Left renal pelvis (tissue), 4 donors: ENCODE results near the gene FAM50A. TPM values are rescaled to one million over a fixed set of nuclear protein-coding genes. Genes with fewer than 3 reads are reported as not detected.
A peak's percentile ranks its signal among the peaks of the same experiment; 100 is the strongest.

Source experiments
- DNase-seq, 4 donors: peaks; one replicate each; pipeline ENCODE4 v3.0.0-alpha.2; 2013; ENCODE audit warnings: low read depth in 4 of 4, low spot score in 3 of 4
- polyA plus RNA-seq, 4 donors: library from polyadenylated mRNA; unstranded; fragments of 120-200 nt; gene quantifications; one replicate each; pipeline ENCODE4 v1.2.1, GENCODE V29; 2013; ENCODE audit not compliant: insufficient read length in 4 of 4

FAM50A gene
- polyA plus RNA-seq, 4 donors, result 44.1 to 52.3 (median 46.7) TPM

DNA sequence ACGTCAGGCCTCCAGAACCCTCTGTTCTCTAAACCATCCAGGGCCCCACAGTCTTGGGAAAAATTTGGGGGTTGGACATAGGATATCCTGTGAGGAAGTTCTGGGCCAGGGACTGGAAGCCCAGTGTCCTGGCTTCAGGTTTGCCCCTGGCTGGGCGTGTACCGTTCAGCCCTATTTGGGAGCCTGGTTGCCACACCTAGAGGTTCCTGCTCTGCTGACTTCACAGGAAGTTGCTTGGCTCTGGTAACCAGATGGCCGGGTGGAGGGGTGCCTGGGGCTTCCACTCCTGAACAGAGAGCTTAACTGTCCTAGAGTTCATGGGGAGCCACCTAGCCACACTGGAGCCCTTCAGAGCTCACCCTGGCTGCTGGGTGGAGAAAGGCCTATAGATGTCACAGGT lies 31.5 kb upstream of the FAM50A start:
- DNase-seq, result no peak

DNA sequence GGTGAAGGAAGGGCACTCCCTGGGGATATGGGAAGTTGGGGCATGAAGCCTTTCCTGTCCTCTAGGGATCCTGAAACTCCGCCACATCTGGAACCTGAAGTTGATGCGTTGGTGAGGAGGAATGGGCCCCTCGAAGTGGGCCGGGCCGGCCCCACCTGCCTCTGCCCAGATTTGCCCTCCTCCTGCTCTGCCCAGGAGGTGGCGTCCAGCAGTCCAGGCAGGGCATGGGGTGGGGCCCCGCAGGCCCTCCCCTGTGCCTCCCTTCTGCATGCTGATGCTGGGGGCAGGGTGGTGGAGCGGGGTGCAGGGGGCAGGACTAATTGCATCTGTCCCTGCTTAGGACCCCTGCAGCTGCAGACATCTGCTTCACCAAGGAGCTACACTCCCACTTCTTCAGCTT lies 30.8 kb upstream of the FAM50A start:
- no peak for DNase-seq

DNA sequence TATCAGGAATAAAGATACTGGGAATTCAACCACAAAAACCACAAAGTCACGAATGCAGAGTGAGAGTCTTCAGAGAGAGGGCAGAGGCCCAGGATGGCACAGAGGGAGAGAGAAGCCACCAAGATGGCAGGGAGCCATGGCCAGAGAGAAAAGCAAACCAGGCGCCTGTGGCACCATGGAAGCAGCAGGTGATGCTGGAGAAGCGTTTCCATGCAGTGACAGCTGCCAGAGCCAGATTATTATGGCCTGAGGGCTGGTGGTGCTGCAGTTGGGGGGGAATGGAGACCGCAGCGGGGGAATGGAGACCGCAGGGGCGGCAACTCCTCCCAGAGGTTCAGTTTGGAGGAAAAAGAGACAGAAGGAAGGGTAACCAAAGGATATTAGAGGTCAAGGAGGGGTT lies 26.8 kb upstream of the FAM50A start:
- DNase-seq, result no peak

DNA sequence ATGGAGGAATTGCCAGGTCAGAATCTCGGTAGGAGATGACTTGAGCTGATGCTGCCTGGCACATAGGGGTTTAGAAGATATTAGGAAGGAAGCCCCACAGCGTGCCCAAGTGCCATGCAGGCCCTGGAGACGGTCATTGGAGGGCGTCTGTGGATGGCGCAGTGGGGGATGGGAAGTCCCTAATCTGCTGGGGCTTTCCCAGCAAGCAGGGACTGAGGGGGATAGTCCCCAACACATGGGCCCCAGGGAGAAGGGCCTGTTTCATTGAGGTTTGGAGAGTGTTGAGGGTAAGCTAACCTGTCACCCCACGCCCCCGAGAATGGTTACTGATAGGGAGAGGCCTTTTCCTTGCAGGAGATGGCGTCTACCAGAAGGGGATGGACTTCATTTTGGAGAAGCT lies 24.8 kb upstream of the FAM50A start:
- DNase-seq, result no peak

DNA sequence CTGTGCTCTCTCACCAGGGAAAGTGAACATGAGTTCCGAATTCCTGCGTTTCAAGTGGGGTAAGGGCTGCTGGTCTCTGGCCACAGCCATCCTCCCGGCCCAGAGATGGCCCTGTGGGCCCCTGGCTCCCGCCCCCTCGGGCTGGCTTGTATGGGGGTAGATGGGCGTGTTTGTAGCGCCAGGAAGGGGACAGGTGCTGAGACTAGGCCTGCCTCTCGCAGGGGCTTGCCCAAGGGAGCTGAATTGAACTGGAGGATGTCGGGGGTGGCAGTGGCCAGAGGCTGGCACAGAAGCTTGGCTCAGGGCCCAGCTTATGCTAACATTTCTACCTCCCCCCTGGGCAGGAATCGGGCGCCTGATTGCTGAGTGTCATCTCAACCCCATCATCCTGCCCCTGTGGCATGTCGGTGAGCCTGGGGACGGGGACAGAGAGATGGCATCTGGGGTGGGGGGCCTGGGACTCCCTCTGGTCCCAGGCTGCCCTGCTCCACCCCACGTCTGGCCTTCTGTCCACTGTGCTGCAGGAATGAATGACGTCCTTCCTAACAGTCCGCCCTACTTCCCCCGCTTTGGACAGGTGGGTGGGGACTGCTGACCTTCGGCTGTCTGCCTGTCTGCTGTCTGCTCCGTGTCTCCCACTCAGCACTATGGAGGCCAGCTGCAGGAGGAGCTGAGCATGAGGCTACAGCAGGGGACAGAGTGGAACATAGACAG lies 24.1 kb upstream of the FAM50A start:
- no peak for DNase-seq

DNA sequence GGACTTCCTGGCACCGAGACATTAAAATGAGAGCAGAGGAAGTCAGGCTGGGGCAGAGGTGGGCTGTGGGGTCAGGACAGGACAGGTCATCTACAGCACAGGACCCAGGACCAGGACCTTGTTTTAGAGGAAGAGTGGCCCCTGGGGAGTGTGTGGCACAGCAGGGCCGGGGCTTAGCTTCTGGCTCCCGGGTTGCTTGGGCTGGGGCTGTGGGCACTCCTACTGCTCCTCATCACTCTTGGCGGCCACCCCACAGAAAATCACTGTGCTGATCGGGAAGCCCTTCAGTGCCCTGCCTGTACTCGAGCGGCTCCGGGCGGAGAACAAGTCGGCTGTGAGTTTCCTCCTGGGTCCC lies 23.6 kb upstream of the FAM50A start:
- DNase-seq, result no peak

DNA sequence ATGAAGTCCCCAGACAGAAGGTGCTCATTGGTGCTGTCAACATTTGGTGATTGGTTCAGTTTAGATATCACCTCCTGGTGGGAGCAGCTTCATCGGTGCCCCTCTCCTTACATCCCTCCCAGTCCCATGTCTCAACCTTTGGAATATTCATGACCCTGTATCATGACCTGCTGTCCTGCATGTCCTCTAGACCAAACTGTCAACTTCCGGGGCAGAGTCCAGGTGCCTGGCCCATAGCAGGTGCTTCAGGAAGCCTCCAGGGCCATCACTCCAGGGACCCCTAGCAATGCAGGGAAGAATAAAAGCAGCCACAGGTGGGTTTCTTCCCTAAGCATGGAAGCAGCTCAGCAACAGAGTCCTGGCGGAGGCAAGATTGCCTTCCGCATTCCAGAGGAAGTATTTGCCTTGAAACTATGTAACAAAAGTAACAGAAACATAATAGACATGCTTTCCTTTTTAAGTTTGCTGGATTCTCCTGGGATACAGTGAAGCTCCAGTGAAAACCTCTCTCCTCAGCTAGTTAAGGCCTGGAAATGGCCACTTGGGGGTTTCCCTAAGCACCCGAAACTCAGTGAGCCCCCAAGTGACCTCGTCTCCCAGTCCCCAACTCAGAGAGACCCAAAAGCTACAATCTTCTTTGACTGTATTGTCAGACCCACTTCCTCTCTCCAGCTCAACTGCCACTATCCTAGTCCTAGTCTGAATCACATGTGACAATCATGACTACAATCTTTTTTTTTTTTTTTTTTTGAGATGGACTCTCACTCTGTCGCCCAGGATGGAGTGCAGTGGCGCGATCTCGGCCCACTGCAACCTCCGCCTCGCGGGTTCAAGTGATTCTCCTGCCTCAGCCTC lies 16.8 kb upstream of the FAM50A start:
- no peak for DNase-seq

DNA sequence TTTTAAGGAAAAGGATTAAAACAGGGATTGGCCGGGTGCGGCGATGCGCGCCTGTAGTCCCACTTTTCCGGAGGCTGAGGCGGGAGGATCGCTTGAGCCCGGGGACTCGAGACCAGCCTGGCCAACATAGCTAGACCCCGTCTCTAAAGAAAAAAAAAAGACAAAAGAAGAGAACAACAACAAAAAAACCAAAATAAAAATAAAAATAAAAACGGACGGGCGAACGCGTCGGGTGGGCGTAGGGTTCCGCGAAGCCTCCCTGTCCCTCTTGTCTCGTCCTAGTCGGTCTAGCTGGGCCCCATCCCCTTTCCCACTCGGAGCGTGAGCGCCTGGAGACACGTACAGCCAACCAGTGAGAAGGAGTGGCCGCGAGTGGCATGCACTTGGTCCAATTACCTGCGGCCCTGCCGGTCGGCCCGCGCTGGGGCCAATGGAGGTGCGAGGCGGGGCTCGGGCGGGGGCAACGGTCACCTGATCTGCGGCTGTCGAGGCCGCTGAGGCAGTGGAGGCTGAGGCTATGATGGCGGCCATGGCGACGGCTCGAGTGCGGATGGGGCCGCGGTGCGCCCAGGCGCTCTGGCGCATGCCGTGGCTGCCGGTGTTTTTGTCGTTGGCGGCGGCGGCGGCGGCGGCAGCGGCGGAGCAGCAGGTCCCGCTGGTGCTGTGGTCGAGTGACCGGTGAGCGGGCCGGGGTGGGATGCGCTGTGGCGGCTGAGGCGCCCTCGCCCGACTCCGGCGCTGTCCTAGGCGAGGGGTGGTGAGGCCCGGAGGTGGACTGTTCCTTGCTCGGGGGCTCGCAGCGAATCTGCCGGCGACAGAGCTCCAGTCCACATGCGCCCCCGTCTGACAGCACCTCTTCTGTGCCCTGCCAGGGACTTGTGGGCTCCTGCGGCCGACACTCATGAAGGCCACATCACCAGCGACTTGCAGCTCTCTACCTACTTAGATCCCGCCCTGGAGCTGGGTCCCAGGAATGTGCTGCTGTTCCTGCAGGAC lies 15.5 kb upstream of the FAM50A start, which contains the start of gene ATP6AP1:
ATP6AP1 (plus strand) TSS at position 502 of the 996 bp plus-strand sequence; CDS start at position 518, 16 bp downstream.
- peak; percentile 55 to 80 (median 72) for DNase-seq

DNA sequence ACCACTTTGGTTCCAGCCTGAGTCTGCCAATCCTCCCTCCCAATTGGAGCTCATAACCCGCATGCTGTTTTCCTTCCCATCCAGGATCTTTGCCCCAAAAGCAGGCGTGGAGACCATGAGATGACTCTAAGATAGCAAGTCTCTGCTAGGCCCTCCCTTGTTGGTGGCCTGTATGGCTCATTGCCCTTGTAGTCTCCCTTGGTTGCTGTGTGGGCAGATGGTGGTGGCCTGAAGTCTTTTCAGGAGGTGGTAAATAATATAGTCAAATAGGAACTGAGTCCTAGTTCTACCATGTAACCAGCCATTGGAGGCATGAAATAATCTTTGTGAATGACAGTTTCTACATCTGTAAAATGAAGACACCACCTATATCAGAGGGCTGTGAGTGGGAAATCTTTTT lies 14.2 kb upstream of the FAM50A start:
- no peak for DNase-seq

DNA sequence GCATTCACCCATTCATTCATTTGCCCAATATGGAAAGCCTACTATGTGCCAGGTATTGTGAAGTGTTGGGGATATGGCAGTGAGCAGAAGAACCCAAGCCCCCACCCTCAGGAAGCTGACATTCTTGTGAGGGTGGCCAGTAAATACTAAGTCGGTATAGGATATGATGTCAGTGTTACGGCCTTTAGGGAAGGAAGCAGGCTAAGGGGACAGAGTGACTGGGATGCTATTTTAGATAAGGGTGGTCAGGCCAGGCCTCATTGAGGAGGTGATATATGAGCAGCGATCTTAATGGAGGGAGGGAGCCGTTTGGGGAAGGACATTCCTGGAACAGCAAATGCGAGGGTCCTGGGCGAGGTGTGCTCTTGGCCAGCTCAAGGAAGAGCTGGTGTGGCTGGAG lies 13.5 kb upstream of the FAM50A start:
- DNase-seq, result no peak

DNA sequence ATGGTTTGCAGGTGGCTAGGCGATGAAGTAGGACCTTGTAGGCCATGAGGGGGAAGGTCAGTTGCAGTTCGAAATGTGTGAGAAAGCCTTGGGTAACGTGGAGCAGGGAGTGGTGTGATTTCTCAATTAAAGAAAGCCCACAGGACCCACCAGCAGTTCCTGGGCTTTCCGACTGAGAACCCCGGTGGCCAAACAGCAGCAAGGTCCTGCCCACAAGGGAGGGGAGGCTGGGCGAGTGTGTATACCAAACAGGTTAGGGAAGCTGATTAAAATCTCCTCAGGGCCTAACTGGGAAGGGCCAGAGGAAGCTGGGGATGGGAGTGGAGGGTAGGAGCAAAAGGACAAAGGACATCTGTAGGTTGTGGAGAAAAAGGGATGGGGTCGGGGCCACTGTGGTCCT lies 13.0 kb upstream of the FAM50A start:
- DNase-seq, result no peak

DNA sequence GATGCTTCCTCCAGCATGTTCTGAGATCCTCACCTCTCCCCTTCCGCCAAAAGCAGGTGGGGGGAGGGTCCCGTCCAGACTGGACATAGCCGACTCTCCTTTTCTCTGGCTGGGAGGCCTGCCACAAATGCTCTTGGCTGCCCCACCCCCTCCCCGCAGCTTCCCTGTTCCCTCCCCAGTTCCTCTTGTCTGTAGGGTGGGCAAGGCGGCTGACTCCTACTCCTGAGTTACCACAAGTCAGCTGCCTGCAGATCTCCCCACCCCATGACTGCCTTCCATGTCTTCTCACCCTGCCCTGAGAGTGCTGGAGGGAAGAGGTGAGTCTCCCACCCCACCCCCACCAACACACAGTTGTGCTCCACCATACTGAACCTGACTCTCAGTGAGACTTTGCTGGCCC lies 12.6 kb upstream of the FAM50A start:
- DNase-seq, result no peak

DNA sequence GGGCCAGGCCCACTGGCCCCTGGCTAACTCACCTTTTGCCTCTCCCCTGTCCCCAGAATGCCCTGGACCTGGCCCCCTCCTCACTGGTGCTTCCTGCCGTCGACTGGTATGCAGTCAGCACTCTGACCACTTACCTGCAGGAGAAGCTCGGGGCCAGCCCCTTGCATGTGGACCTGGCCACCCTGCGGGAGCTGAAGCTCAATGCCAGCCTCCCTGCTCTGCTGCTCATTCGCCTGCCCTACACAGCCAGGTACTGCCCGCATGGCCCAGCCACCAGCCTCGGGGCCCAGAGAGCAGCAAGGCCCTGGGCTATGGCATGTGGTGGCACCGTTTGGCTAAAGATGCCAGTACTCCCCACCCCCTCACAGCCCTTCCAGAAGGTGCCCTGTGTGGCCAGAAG lies 11.7 kb upstream of the FAM50A start:
- DNase-seq, result no peak

DNA sequence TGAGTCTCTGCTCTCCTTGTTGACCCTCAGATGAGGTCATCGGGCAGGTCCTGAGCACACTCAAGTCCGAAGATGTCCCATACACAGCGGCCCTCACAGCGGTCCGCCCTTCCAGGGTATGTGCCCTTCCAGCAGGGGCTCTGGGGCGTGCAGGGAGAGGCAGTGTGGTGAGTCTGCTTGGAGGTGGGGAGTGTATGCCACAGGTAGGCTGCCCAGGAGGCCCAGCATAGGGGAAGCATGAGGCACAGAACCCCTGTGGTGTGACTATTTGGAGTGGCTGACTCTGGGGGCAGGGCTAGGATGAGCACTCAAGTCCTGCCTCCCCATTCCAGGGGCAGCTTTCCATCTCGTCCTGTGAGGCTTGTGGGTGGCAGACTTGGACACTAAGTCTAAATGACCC lies 10.3 kb upstream of the FAM50A start:
- DNase-seq, result no peak

DNA sequence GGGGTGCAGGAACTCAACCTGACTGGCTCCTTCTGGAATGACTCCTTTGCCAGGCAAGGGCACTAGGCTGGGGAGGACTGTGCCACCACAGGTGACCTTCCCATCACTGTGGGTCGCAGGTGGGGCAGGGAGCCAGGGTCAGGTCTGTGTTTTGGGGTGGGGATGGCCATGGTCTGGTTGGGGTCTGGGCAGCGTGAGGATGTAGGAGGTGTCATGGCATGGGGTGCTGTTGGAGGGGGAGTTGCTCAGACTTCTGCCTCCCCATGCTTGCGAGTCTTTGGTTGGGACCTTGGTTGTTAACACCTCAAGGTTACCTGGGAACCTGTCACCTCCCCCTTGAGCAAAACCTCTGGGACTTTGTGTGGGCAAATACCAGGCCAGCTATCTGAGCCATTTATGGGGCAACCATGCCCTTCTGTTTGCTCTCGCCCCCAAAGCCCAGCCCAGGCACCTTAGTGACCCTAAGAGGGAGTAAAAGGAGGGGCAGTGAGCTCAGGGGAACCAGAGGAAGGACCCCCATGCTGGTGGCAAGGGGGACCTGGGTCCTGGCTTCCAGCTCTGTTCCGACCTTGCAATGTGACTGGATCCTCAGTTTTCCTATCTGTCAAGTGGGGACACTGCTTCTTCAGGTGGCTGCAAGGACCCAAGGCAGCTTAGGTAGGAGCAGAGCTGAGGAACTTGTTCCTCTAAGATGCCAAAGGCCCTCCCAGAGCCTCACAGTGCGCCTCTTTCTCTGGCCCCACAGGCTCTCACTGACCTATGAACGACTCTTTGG lies 9.4 kb upstream of the FAM50A start:
- no peak for DNase-seq

DNA sequence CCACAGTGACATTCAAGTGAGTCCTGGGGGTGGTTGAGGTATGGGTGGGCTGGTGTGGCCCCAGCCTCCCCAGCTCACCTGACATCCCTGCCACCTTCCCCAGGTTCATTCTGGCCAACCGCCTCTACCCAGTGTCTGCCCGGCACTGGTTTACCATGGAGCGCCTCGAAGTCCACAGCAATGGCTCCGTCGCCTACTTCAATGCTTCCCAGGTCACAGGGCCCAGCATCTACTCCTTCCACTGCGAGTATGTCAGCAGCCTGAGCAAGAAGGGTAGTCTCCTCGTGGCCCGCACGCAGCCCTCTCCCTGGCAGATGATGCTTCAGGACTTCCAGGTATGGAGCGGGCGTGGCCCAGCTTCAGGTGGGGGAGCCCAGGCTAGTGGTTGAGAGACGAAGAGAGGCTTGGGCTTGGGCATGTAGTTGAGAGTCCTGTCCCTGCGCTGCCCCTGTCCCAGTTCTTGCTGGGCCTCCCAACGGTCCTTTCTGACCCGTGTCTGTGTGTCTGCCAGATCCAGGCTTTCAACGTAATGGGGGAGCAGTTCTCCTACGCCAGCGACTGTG lies 8.7 kb upstream of the FAM50A start:
- DNase-seq, result no peak

DNA sequence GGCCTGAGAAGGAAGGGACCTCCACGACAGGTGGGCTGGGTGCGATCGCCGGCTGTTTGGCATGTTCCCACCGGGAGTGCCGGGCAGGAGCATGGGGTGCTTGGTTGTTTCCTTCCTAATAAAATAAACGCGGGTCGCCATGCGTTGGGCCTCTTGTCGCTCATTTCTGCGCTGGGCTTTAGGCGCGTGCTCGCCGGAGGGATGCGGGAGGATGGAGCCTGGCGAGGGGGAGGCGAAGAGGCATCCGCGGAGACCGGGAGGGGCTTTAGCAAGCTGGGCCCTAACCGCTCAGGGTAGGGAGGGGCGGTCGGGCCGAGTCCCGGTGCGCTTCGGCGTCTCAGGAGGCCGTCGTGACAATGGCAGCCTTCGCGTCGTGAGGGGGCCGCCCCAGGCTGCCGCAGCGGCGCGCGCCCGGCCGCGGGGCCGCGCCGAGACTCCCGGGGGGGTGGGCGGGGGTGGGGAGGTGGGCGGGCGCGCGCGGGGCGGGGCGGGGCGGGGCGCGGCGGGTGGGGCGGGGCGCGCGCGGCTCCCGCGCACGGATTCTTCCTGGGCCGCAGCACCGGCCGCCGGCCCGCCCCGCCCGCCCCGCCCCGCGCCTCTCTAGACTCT lies 7.5 kb upstream of the FAM50A start:
- DNase-seq, result no peak

DNA sequence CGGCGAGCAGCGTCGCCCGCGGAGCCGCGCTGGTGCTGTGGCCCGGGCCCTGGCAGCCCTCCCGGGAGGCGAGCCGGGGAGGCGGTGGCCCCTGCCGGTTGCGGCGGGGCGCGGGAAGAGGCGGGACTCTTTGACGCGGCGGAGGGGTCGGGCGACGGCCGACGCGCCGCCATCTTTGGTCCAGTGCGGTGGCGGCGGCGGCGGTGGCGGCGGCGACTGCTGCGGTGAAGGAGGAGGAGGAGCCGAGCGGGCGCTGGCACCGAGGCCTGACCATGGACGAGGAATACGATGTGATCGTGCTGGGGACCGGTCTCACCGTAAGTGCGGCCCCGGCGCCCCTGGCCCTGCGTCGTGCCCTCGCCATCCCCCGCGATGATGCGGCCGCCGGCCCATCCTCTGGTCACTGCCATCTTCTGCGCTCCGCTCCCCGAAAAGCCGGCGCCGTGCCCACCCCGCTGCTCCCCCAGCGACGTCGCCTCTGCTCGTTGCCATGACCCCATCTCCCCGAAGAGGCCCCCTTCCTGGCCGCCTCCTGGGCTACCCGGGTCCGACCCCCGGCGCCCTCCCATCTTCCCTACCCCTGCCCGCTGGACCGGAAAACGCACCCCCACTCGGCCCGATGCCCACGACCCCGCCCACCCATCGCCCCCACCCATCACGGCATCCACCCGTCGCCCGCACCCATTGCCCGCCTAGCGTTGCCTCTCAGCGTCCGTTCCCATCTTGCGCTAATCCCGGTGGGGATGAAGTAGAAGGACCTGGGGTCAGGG lies 6.8 kb upstream of the FAM50A start, which contains the start of gene GDI1:
GDI1 (plus strand) TSS at position 172 of the 770 bp plus-strand sequence; CDS start at position 273, 101 bp downstream.
- DNase-seq, result no peak
